HG03025 (cell line): Measurements from ENCODE around the gene ST6GALNAC1.

Experiments used
- ATAC-seq: cut with Tn5 transposase; IDR thresholded peaks from one replicate; pipeline ENCODE4 v1.9.1; 2021; ENCODE audit warnings: mild to moderate bottlenecking, moderate library complexity; ENCODE audit not compliant: unreplicated experiment, low FRiP score

ST6GALNAC1 gene, protein sequence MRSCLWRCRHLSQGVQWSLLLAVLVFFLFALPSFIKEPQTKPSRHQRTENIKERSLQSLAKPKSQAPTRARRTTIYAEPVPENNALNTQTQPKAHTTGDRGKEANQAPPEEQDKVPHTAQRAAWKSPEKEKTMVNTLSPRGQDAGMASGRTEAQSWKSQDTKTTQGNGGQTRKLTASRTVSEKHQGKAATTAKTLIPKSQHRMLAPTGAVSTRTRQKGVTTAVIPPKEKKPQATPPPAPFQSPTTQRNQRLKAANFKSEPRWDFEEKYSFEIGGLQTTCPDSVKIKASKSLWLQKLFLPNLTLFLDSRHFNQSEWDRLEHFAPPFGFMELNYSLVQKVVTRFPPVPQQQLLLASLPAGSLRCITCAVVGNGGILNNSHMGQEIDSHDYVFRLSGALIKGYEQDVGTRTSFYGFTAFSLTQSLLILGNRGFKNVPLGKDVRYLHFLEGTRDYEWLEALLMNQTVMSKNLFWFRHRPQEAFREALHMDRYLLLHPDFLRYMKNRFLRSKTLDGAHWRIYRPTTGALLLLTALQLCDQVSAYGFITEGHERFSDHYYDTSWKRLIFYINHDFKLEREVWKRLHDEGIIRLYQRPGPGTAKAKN

DNA sequence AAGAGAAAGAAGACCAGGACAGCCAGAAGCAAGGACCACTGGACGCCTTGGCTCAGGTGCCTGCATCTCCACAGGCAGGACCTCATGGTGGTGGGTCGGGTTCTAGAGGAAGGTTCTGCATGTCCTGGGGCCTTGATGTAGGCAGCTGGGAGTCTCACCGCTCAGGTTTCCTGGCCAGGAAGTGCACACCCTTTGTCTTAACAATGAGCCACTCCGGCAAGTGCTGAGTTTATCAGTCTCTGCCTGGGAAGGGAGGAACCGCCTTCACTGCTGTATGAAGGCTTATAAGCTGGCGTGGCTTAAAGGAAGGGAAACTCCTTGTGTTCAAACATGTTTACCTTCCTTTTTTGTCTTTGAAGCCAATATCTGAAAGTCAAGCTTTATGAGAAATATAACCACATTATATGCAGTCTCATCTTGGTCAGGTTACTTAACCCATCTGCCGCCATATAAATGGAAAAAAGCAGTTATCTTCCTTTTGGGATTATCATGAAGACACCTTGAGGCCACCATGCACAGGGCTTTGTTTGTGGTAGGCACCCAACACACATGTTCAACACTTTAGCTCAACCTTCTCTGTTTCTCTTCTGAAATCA, at the start of gene ST6GALNAC1:
ST6GALNAC1 (minus strand) TSS at position 205 of the 596 bp plus-strand sequence; CDS start at position 86, 119 bp downstream.
- no peak for ATAC-seq

DNA sequence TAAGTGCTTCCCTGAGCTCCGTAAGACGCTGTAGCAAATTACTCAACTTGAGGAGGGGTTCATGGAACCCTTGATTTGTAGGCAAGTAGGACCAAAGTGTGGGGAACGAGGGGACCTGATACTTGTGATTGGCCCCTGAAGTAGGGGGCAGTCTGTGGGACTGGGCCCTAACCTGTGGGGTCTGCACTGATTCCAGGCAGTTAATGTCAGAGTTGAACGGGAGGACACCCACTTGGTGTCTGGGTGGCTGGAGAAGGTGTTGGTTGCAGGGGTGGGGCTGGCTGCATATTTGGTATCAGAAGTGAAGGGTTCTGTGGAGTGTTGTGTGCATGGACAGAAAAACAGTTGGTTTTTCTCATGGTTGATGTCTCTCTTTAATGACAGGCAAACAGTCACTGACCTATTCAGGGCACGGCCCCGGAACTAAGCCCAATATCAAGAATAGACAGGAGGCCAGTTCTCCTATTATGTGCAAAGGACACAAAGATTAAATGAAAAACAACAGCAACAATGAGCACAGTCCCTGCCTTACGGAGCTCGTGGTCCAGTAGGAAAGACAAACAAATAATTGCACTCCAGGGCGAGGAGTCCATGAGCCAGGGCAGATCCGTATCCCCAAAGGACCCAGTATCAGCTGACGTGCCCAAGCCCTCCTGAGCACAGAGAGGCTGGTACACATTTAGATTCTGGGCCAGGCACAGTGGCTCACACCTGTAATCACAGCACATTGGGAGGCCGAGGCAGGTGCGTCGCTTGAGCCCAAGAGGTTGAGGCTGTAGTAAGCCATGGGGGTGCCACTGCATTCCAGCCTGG, 48.0 kb upstream of the ST6GALNAC1 start:
- ATAC-seq, result no peak

DNA sequence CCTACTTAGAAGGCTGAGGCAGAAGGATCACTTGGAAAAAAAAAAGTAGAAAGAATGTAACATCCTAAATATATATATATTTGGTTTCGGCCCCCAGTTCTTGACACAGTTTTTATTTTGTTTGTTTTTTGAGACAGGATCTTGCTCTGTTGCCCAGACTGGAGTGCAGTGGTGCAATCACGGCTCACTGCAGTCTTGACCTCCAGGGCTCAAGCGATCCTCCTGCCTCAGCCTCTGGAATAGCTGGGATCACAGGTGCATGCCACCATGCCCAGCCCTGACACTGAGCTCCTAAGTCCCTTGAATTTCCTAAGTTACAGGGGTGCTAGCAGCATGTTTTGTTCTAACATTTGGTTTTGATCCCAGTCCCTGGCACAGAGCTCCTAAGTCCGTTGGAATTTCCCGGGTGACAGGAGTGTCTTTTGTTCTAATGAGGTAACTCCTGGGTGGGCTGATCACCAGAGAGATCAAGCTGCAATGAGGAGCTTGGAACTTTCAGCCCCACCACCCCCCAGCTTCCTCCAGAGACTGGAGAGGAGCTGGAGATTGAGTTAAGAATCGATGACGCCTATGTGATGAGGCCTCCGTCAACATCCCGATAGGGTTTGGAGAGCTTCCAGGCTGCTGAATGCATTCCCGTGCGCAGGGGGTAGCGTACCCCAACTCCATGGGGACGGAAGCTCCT, 47.2 kb upstream of the ST6GALNAC1 start:
- ATAC-seq, result no peak

DNA sequence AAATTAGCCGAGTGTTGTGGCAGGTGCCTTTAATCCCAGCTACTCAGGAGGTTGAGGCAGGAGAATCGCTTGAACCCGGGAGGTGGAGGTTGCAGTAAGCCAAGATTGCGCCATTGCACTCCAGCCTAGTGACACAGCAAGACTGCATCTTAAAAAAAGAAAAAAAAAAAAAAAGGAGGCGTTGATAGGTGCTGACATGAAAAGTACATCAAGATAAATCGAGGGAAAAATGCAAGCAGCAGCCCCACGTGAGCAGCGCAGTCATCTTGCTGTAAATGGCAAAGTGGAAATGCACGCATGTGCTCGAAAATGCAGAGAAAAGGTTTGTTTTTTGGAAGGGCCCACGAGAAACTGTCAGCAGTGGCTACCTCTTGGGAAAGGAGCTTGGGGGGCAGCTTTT, 46.3 kb upstream of the ST6GALNAC1 start:
- no peak for ATAC-seq

DNA sequence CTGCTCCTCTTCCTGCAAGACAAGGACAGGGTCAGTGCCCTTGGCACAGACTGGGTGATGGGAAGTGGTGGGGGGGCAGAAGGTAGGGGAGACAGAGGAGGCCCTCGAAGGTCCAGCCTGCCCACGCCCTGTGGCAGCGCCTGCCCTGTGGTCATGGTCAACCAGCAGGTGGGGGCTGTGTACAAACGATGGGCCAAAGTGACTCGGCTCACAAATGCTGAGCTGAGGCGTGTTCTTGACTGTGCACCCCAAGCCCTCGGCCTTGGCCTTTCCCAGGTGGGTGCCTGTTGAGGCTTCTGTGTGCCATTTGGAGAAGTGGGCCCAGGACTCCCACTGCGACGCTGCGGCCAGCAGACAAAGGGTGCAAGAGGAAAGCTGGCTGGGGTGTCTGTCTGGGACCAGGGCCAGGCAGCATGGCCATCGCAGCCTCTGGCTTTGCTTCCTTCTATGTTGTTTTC, 44.6 kb upstream of the ST6GALNAC1 start:
- ATAC-seq, result no peak

DNA sequence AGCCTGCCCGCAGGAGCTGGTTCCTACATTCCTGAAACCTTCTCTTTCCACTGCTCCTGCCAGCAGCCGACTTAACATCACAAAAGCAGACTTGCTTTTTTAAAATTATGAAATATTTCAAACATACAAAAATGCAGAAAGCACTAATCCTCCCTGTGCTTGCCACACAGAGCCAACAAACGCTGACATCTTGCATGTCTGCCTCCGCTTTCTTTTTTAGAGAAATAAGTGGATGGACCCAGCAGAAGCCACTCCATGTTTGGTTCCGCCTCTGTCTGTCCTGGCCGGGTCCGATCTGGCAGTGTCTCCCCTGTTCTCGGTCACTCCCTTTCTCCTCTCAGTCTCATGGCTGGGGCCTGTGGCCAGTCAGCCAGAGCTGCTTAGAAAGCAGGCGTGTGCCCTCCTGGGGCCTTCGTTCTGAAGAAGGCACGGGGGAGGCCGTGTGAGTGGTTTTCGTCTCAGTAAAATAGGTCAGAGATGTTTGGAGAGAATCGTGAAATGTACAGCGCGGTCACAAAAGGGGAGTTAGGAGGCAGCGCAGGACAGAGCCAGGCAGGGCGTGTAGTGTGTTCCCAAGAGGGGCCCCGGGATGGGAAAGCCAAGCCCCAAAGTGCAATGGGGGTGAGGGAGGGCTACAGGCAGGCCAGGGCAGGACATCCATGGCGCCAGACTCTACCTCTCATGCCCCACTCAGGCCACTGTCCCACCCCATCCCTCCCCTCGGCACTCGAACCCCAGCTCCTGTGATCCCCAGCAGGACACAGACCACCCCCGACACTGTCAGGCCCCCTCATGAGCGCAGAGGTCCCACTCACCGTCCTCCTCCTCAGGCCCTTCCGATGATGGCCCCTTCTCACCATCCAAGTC, 44.0 kb upstream of the ST6GALNAC1 start:
- ATAC-seq, result no peak

DNA sequence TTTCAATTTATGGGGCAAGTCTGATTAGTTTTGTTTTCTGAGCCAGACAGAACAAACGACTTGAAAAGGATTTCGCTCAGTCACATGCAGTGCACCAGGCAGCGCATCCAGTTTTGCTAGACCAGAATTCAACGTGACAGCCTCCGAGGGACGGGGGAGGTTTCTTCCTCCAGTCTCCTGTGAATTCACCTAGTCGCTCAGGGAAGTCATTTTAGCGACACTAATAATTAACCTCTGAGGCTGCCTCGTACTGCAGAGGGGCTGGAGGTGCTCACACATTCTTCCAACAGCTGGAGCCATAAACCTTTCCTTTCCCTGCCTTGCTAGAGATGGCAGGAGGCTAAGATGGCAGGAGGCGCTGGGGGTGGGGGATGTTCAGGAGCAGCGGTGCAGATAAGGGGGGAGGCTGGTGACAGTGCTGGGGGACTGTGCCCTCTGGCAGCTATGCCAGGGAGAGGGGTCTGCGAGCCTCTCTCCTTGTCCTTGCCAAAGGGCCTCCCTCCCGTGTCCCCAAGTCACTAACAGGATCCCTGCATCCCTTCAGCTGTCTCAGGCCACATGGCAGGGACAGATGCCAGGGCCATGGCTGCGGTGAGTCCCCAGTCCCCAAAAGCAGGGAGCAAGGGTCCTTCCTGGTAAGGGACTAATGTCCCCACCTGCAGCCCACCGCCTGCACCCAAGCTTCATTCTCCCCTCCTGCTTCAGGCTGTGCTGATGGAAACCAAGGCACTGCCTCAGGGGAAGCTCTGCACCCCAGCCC, 43.2 kb upstream of the ST6GALNAC1 start:
- no peak for ATAC-seq

DNA sequence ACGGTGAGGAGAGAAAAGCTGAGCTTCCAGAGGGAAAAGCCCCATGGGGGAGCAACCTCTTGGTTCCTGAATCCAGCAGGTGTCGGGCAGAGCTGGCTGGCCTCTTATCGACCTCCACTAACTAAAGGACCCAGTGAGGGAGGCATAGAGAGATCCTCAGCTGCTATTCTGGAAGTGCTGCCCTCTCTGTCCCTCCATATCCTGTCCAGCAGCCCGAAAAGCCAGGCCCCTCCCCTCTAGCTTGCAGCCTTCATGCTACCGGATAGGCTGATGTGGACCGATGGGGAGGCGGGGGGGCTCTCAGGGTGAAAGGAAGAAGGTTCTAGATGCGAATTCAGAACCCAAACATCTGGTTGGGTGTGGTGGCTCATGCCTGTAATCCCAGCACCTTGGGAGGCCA, 42.3 kb upstream of the ST6GALNAC1 start:
- ATAC-seq, result no peak

DNA sequence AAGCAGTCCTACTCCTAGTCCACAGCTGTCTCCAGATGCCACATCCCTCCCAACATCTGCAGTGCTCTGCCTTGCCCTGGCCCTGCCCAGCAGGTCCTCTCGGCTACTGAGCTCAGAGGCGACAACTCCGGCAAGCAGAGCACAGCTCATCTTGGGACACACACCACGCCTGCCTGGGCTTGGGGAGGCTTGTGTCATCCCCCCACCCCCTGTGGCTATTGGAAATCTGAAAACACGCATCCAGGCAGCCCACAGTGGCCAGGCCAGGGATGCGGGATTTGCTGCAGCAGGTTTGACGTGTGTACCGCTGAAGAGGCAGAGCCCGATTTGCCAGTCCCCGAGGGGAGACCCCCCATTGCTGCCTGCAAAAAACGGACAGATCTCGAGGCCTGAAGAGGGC, 41.8 kb upstream of the ST6GALNAC1 start:
- ATAC-seq, result no peak

DNA sequence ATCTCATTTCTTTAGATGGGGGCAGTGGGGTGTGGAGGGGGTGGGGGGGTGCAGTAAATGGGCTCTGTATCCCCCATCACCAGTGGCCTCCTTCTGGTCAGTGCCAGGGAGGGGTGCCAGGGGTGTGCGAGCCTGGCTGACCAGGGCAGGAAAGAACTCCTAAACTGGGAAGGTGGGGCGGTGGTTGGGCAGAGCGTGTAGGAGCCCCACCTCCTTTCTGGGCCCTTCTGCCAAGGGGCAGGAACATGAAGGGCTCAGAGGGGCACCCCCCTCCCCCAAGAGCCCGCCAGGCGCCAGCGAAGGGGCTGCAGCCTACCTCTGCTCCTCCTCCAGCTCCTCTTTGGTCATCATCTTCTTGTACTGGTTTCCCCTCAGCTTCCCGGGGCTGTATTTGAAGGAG, 41.2 kb upstream of the ST6GALNAC1 start:
- no peak for ATAC-seq

DNA sequence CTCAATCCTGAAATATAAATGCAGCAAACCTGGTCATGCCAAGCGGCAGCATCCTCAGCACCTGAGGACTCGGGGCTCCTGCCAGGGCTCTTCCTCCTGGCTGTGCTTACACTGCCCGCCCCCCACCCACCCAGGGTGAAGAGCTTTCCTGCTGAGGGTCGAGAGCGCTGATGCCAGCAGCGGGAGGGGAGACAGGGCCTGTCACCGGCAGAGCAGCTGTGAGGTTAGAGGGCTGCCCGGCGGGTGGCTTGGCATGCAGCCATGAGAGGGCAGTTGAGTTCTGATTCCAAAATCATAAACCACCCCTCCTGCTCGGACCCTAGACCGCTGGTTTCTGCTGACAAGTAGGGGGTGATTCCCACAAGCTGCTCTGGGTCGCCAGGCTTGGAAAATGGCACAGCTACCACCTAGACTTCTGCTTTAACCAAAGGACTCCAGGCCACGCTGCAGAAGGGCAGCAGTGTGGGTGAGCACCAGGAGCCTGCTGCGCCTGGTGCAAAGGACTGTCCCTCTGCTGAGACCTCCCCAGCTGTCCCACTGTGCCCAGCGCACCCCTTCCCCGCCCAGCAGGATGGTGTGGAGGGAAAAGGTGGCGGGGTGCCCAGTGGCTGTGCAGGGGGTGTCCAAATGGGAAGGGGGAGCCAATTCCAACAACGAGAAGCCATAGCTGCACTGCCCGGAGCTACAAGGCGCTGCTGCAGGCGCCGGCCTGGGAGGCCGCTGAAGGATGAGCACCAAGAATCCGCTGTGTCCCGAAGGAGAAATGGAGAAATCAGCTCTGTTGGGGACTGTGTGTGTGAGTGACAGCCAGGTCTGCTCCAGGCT, 40.6 kb upstream of the ST6GALNAC1 start:
- no peak for ATAC-seq

DNA sequence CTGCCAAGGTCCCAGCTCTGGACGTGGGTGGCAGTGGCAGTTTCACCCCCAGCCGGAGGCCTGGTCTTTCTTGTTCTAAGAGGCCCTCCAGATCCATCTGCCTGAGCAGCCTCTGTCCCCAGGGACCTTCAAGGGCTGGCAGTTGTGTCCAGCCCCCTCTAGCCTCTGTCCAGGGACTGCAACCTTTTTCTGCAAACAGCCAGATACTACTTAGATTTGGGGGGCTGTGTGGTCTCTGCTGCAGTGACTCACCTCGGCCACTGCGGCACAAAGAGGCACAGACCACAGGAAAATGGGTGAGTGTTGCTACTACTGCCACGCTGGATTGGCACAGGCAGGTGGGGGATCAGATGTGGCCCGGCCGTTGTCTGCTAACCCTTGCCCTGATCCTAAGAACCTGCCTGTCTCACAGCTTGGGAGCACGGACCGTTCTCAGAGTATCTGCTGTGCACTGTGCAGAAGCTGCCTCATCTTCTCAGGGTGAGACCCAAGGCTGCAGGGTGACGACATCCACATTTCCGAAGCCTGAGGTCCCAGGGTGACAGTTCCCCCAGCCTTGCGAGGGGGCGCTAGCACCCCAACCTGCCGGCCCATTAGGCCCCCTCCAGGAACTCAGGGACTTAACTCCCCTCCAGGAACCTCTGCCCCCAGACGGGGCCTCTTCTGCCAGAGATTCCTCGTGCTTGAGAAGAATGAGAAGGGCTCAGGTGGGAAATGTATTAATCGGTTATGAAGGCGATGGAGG, 39.6 kb upstream of the ST6GALNAC1 start:
- no peak for ATAC-seq

DNA sequence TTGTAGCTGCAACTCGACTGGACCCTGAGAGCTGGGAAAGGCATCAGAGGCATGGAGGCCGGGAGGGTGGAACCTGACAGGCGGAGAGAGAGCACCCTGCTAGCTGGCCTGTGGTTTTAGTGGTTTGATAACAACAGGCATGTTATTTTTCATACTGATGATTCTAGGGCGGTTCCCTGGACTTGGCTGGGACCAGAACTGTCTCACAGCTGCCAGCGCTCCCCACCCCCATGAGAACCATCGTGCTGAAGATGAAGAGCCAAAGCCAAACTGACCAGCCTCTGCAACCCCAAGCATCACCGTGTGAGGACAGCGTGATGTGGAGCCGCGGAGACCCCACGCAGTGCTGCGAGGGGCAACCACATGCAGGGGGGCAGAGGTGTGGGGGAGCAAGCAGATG, 38.7 kb upstream of the ST6GALNAC1 start:
- ATAC-seq, result no peak

DNA sequence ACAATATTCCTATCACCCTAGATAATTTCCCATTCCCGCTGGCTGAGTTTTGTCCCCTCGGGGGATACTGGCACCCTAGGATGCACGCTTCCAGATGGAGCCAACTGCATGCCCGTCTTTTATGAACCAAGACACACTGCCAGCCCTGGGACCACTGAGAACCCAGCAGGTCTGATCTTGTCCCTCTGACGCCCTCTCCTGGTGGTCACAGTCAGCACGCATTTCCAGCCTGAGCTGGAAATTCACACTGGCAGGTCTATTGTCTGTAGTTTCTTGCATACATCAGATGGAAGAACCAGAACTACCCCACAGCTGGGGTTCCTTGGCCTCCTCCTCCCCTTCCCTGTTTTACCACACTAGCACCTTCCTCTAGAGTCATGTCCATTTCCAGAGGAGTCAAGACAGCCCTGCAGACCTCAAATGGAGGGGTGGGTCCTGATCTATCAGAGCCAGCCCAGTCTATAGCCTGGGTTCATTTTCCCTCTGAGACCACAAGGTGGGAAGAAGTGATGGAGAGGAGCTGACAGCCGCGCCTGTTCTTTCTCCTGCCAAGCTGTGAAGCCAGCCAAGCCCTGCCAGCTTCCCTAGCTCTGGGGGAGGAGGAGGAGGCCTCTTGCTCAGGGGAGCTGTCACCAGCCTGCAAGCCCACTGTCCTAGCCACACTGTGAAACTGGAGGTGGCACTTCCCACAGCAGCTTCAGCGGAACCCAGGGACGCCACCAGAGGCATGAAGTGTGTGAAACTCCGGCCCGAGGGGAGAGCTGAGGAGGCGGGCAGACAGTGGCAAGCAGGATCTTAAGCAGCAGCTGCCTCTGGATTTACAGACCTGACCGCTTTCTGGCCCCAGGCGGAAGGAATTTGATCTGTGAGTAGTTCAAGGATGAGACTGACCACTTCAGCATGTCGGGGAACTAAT, 37.9 kb upstream of the ST6GALNAC1 start:
- no peak for ATAC-seq

DNA sequence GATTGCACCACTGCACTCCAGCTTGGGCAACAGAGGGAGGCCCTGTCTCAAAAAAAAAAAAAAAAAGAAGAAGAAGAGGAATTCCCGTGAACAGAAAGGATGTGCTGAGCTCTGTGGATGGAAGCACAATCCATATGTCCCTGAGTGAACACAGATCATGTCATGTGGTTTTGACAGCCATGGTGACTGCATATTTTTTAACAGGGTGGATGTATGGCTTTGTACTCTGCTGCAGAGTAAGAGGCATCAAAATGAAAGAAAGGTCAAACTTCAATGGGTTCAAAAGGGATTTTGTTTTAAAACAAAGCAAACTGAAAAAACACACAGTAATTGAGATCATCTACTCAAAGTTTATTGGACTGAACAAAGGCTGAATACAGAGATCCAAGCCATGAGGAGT, 35.7 kb upstream of the ST6GALNAC1 start:
- ATAC-seq, result no peak

DNA sequence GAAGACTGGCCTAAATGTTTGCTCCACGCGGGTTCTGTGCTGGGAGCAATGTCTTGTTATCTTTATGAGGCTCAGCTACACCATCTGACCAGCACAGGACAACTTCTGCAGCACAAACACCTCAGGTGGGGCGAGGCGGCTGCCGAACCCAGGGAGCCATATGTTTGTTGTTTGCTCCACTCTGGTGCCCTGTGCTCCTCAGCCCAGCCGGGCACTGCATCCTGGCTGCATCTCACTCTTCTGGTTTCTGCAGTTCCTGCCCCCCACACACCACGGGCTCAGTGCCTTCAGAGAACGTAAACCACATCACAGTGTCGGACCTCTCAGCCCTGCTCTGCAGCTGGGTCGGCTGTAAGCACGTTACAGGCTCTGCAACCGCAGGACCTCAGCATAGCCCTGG, 34.8 kb upstream of the ST6GALNAC1 start:
- ATAC-seq, result no peak
